HG02678 (cell line): Measurements from ENCODE around the gene BTF3L4.

Experiments
- ATAC-seq: cut with Tn5 transposase; IDR thresholded peaks from one replicate; pipeline ENCODE4 v1.9.1; 2021; ENCODE audit warnings: mild to moderate bottlenecking, moderate library complexity; ENCODE audit not compliant: unreplicated experiment

The BTF3L4 gene

DNA sequence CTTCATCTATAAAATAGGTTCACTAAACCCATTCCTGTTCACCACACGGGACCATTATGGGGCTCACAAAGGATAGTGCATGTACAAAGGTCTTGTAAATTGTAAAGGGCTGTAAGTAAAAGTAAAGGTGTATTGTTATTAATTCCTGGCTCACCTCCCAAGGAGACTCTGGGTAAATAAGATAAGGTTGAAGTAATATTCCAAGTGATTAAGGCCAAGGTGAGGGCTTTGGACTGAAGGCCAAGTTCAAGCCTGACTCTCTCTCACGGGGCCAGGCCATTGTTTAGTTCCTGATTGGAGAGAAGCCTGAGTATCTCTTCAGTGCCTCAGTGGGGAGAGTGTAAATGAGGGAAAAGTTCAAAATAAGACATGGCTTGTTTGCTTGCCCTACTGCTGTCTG lies 66.3 kb downstream of the BTF3L4 start:
- ATAC-seq, result no peak

DNA sequence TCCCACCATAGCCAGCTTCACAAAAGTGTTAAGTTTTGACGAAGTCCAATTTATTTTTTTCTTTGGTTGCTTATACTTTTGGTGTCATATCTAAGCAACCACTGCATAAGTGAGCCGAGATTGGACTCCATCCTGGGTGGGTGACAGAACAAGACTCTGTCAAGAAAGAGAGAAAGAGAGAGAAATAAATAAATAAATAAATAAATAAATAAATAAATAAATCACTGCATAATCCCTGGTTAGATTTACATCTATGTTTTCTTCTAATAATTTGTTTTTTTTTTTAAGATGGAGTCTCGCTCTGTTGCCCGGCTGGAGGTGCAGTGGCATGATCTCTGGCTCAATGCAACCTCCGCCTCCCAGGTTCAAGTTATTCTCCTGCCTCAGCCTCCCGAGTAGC lies 67.5 kb downstream of the BTF3L4 start:
- ATAC-seq, result no peak

DNA sequence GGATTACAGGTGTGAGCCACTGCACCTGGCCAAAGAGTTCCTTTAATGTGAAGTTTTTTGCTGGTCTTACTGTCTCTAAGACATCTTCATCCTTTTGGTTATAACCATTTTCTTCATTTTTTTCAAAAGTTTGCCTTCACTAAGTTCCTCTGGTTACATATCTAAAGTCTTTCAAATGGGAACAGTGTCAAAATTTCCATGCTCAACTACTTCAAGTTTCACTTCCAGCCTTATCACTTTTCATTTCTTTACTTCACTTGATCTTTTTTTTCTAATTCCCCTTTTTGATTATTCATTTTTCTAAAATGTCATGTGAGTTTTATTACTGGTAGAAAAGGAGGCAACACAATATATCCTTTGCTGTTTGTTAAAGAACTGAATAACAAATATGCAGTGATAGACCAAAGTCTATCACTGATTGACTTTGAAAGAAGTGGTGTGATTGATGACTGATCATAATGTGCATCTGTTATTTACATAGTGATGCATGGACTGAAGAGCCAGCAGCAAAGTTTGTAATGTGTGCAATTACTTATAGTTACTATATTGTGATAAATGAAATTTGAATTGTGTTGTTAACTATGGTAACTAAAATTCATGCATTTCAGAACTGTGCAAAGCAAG lies 69.8 kb downstream of the BTF3L4 start:
- ATAC-seq, result no peak

DNA sequence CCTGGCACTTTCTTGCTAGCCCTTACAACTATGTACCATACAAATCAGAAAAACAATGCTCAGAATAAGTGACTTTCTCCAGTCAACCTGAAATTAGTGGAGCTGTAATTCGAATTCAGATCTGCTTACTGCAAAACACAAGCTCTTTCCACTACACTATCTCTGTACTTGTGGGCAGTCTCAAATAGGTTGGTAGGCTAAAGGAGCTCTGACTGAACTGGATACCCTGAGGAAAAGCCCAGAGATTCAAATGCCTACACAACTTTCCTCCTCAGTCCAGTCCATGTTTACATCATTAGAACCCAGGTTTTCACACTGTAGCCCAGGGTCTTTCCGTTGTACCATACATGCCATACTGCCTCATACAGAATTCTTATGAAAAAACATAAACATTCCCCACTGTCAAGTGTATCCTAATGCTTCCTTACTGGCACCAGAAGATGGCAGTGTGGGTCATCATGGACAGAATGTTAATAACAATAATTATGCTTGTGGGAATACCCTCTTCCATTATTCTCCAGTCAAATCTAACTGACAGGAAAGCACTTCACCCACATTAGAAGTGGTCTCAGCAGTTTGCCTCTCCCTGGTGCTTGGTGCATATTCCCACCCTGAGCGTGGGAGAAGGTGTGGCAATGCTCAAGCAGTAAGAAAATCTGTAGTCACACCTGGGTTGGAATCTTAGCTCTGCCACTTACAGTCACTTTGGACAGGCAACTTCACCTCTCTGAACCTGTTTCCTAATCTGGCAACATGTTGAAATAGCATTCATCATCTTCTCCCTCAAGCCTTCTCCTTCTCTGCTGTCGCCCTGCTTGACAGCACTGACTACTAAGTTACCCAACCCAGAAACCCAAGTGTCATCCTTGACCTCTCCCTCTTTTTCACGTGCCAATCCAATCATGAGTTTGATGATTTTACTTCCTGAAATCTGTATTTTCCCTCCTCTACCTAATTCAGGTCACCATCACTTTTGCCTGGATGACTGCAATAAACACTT lies 71.4 kb downstream of the BTF3L4 start:
- ATAC-seq, result no peak

DNA sequence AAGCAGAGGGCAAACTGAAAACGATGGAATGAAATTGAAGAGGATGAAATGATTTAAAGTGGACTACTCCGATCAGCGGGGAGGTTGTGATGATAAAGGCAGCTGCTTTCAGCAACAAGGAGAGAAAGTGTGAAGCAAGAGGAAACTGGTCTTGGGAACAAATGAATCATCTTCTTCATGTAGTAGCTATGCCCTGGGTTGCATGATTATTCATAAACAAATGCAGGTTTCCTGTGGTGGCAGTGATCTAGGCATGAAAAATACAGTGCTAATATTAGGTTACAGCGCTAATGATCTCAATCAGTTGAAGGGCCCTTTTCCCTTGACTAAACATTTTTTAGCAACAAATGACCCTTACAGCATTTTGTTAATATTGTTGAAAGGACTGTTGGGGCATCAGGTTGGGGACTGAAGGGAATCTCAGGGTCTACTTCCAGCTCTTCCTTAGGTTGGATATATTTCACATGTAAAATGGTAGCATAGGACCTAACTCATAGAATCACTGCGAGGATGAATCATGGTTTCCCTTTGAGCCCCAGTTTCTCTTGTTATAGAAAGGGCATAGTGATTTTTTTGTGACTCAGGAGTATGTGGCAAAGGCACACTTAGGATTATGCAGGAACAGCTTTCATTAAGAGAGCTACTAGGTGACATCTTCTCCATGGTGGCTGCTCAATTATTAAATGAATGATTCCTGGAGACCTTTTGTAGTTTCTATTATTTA lies 83.9 kb downstream of the BTF3L4 start:
- ATAC-seq, result peak; percentile 38
